Stimulated activated CD8-positive, alpha-beta memory T cell treated with anti-CD3 and anti-CD28 coated beads, Interleukin-7, amount 100 ng/mL, for 1 hour (primary cell): ENCODE results near the gene FARP1.

ENCODE experiments used
- DNase-seq, 2 donors: peaks; one replicate each; pipeline ENCODE4 v3.0.0-alpha.2; 2020; ENCODE audit warnings: low read depth in 2 of 2

FARP1 gene

GRCh38 chr13:98285852-98286594, 143.1 kb downstream of the FARP1 start:
- DNase-seq: no peak

GRCh38 chr13:98286799-98287198, 143.9 kb downstream of the FARP1 start:
- no peak for DNase-seq

GRCh38 chr13:98288211-98288610, 145.3 kb downstream of the FARP1 start:
- no peak for DNase-seq

GRCh38 chr13:98289339-98289945, 146.5 kb downstream of the FARP1 start:
- DNase-seq: no peak

GRCh38 chr13:98290261-98290660, 147.4 kb downstream of the FARP1 start:
- DNase-seq: no peak

GRCh38 chr13:98291658-98292057, 148.8 kb downstream of the FARP1 start:
- DNase-seq: no peak

GRCh38 chr13:98293103-98293502, 150.2 kb downstream of the FARP1 start:
- DNase-seq: no peak

- DNase-seq: no peak
Observed at GRCh38 chr13:98293570-98294142, 150.8 kb downstream of the FARP1 start.

- no peak for DNase-seq
Observed at GRCh38 chr13:98295371-98295770, 152.5 kb downstream of the FARP1 start.

- DNase-seq: no peak
Observed at GRCh38 chr13:98297051-98297450, 154.2 kb downstream of the FARP1 start.

GRCh38 chr13:98297745-98298144, 154.9 kb downstream of the FARP1 start:
- no peak for DNase-seq

GRCh38 chr13:98298599-98298998, 155.7 kb downstream of the FARP1 start:
- no peak for DNase-seq

- DNase-seq: no peak
Observed at GRCh38 chr13:98299235-98299965, 156.5 kb downstream of the FARP1 start.

GRCh38 chr13:98299966-98300350, 157.1 kb downstream of the FARP1 start:
- DNase-seq: no peak

- no peak for DNase-seq
Observed at GRCh38 chr13:98300956-98301641, 158.2 kb downstream of the FARP1 start.

- DNase-seq: no peak
Observed at GRCh38 chr13:98301721-98302120, 158.8 kb downstream of the FARP1 start.

GRCh38 chr13:98303858-98304257, 161.0 kb downstream of the FARP1 start:
- DNase-seq: no peak

- no peak for DNase-seq
Observed at GRCh38 chr13:98305670-98306069, 162.8 kb downstream of the FARP1 start.

GRCh38 chr13:98307463-98308085, 164.7 kb downstream of the FARP1 start:
- no peak for DNase-seq

GRCh38 chr13:98308086-98308911, 165.4 kb downstream of the FARP1 start:
- no peak for DNase-seq
